NT2/D1 (cell line): Measurements from ENCODE around the gene PDXDC1.

Source experiments
- DNase-seq: peaks from one replicate; pipeline ENCODE4 v3.0.0-alpha.2; 2011; ENCODE audit warnings: low read depth, low spot score
- H3K27me3 ChIP-seq: 2 replicates; pipeline ENCODE4 v1.6.0; 2011; ENCODE audit warnings: mild to moderate bottlenecking; ENCODE audit not compliant: insufficient read length, insufficient read depth
- H3K36me3 ChIP-seq: 2 replicates; pipeline ENCODE4 v1.6.1; 2011; ENCODE audit warnings: mild to moderate bottlenecking, low read length, mixed read lengths; ENCODE audit not compliant: insufficient read depth, insufficient read length
- H3K4me1 ChIP-seq: 2 replicates; pipeline ENCODE4 v1.5.1; 2011; ENCODE audit not compliant: insufficient read depth, insufficient read length
- H3K4me3 ChIP-seq: 2 replicates; pipeline ENCODE4 v1.5.1; 2011; ENCODE audit warnings: low read depth; ENCODE audit not compliant: insufficient read length
- H3K9ac ChIP-seq: 2 replicates; pipeline ENCODE4 v1.6.0; 2011; ENCODE audit warnings: low read depth; ENCODE audit not compliant: insufficient read length
- H3K9me3 ChIP-seq: 2 replicates; pipeline ENCODE4 v1.5.1; 2011; ENCODE audit warnings: mild to moderate bottlenecking, low read length; ENCODE audit not compliant: insufficient read depth
- SUZ12 ChIP-seq: IDR thresholded peaks from 2 replicates; pipeline ENCODE4 v1.6.1; 2011; ENCODE audit not compliant: insufficient read length, insufficient read depth; ENCODE audit errors: extremely low read depth
- YY1 ChIP-seq: IDR thresholded peaks from 2 replicates; pipeline ENCODE4 v1.6.1; 2011; ENCODE audit not compliant: insufficient read length, insufficient read depth
- ZNF274 ChIP-seq: IDR thresholded peaks from 2 replicates; pipeline ENCODE4 v1.6.1; 2011; ENCODE audit warnings: mild to moderate bottlenecking, low read depth, low read length

Gene PDXDC1

DNA sequence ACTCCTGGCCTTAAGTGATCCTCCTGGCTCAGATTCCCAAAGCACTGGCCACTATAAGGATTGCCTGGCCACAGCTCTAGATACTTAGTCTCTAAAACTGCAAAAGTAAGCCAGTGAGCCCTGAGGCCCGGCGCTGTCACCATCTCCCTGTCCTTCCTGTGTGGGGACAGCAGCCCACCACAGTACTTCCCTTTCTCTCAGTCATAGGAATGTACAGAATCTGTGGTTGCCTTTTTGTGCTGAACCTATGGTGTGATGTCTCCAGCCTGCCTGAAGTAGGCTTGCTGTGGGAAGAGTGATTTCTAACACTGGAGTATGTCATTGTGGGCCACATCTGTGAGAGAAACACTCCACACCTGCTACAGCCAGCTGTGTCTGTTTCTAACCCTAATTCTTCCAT lies 56.4 kb downstream of the PDXDC1 start:
- TF ChIP-seq YY1: no peak
- TF ChIP-seq SUZ12: no peak
- TF ChIP-seq ZNF274: no peak
- Histone ChIP-seq H3K9ac (no peak overlapping the region), H3K4me1 (no peaks in the 10 kb centered on the region), H3K9me3 (no peaks in the 10 kb centered on the region), H3K27me3 (no peaks in the 10 kb centered on the region), H3K36me3 (peaks cover 72% of the 10 kb centered on the region), H3K4me3 (no peak overlapping the region)
- DNase-seq: no peak

DNA sequence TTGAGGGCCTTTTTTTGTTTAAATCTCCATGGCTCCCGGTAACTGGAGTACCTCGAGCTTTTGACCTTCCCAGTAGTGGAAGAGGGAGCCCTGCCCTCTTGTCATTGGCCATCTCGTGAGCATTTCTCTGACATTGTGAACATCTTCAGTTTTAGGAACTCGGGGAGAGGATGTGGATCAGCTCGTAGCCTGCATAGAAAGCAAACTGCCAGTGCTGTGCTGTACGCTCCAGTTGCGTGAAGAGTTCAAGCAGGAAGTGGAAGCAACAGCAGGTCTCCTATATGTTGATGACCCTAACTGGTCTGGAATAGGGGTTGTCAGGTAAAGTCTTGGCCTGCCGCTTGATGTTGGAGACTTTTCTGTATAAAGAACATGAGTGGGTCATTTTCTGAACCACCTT lies 56.8 kb downstream of the PDXDC1 start:
- no peak overlapping the region for H3K9ac ChIP-seq
- no peak overlapping the region for H3K4me3 ChIP-seq
- H3K4me1 ChIP-seq: no peaks in the 10 kb centered on the region
- H3K9me3 ChIP-seq: no peaks in the 10 kb centered on the region
- DNase-seq: no peak
- H3K36me3 ChIP-seq: peaks cover 76% of the 10 kb centered on the region
- no peaks in the 10 kb centered on the region for H3K27me3 ChIP-seq
- no peak for TF ChIP-seq YY1
- TF ChIP-seq SUZ12: no peak
- TF ChIP-seq ZNF274: no peak

DNA sequence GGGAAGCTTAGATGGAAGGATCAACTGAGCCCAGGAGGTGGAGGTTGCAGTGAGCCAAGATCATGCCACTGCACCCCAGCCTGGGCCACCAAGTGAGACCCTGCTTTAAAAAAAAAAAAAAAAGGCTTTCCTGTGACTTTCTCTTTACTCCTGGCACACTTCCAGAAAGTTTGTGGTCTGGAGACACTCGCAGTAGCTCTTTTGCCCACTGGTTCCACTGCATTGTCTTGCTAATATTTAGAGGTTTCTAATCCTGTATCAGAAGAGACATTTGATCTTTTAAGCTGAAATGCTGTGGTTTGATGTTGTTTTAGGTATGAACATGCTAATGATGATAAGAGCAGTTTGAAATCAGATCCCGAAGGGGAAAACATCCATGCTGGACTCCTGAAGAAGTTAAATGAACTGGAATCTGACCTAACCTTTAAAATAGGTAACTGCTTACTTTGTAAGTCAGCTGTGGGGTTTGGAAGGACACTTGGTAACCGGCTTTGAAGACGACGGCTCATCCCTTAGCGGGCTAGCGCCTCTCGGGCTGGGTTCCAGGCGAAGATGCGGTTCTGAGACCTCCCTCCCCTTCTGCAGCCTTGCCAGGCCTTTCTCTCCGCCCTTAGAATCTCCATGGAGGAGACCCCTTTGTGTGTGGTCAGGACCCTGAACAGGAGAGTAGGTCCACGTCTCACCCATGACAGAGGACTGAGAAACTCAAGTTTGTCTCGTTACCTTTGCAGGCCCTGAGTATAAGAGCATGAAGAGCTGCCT lies 57.9 kb downstream of the PDXDC1 start:
- TF ChIP-seq SUZ12: no peak
- no peak for TF ChIP-seq ZNF274
- no peak for TF ChIP-seq YY1
- Histone ChIP-seq H3K36me3 (peaks cover 85% of the 10 kb centered on the region), H3K27me3 (no peaks in the 10 kb centered on the region), H3K4me3 (no peak overlapping the region), H3K4me1 (no peaks in the 10 kb centered on the region), H3K9me3 (no peaks in the 10 kb centered on the region), H3K9ac (no peak overlapping the region)
- DNase-seq: no peak

DNA sequence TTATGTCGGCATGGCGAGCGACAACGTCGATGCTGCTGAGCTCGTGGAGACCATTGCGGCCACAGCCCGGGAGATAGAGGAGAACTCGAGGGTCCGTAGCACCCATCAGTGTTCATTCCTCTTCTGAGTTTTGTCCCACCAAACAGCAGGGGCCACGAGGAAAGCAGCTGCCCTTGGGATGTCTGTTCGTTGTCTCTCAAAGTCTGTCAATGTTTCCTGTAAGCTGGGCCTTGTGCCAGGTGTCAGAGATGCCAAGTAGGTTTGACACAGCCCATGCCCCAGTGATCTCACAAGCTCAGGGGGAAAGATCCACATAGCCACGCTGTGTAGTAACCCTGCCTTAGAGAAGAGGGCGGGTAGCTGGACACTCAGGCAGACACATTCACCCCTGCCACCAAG lies 58.5 kb downstream of the PDXDC1 start:
- H3K27me3 ChIP-seq: no peaks in the 10 kb centered on the region
- DNase-seq: no peak
- H3K36me3 ChIP-seq: peaks cover 86% of the 10 kb centered on the region
- no peak overlapping the region for H3K4me3 ChIP-seq
- H3K4me1 ChIP-seq: no peaks in the 10 kb centered on the region
- TF ChIP-seq SUZ12: no peak
- no peak for TF ChIP-seq YY1
- no peak for TF ChIP-seq ZNF274
- H3K9ac ChIP-seq: no peak overlapping the region
- no peaks in the 10 kb centered on the region for H3K9me3 ChIP-seq

DNA sequence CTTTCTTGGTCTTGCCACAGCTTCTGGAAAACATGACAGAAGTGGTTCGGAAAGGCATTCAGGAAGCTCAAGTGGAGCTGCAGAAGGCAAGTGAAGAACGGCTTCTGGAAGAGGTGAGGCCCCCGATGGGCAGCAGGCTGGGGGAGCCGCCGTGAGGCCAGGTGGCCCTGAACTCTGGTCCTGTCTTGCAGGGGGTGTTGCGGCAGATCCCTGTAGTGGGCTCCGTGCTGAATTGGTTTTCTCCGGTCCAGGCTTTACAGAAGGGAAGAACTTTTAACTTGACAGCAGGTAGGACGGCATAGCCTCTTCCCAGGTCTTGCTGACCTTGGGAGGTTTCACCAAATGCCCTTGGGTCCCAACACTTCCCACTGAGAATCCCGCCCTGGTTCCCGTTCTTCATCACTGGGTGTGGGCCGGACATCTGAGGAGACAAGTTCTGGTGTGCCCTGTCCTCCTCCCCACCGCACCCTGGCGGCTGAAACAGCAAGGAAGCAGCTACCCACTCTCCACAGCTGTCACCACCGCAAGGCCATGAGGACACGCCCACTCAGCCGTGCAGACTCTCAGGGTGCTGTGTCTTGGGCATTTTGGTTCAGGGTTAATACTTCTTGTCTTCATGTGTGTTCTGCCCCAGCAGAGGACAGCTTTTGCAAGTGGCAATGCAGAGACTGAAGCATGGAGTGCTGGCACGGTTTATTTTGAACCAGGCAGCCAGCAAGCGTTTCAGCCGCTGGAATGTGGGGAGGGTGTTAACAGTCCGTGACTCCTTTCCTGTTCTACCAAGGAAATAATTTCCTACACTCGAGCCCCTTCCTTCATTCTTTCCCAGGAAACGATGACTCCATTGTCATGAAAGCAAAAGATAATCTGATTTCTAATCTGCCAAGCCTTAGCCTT lies 59.7 kb downstream of the PDXDC1 start:
- no peak for DNase-seq
- Histone ChIP-seq H3K9me3 (no peaks in the 10 kb centered on the region), H3K4me1 (no peaks in the 10 kb centered on the region), H3K36me3 (peaks cover 87% of the 10 kb centered on the region), H3K4me3 (no peak overlapping the region), H3K9ac (no peak overlapping the region), H3K27me3 (no peaks in the 10 kb centered on the region)
- TF ChIP-seq YY1 (no peak), SUZ12 (no peak), ZNF274 (no peak)

DNA sequence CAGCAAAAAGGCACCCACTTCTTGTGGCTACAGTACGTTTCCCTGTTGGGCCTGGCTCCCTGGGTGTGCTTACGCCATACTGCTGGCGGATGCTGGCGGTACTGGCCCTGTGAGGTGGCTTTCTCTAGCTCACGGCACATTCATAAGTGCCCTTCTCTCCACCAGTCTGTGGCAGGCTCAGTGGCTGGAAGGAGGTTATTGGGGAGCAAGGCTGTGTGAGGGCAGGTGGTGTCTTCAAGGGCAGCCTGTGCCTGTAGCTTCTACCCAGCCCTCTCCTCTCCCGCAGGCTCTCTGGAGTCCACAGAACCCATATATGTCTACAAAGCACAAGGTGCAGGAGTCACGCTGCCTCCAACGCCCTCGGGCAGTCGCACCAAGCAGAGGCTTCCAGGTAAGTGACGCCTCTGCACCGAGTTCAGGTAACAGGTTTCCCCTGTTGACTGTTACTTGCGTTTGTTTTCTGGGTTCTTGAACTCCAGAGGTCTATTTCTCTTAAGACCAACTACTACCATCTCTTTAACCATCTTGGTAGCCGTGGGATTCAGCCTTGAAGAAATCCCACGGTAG lies 60.4 kb downstream of the PDXDC1 start:
- no peak for TF ChIP-seq ZNF274
- TF ChIP-seq YY1: no peak
- TF ChIP-seq SUZ12: no peak
- Histone ChIP-seq H3K4me3 (no peak overlapping the region), H3K36me3 (peaks cover 95% of the 10 kb centered on the region), H3K9ac (no peak overlapping the region), H3K27me3 (no peaks in the 10 kb centered on the region), H3K4me1 (no peaks in the 10 kb centered on the region), H3K9me3 (no peaks in the 10 kb centered on the region)
- DNase-seq: no peak

DNA sequence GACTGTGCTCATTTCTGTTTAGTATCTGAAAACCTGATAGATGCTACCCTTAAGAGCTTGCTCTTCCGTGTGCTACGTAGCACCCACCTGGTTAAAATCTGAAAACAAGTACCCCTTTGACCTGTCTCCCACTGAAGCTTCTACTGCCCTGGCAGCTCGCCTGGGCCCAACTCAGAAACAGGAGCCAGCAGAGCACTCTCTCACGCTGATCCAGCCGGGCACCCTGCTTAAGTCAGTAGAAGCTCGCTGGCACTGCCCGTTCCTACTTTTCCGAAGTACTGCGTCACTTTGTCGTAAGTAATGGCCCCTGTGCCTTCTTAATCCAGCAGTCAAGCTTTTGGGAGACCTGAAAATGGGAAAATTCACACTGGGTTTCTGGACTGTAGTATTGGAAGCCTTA lies 62.2 kb downstream of the PDXDC1 start:
- peaks cover 98% of the 10 kb centered on the region for H3K36me3 ChIP-seq
- no peaks in the 10 kb centered on the region for H3K9me3 ChIP-seq

More for the DNA sequence above, 62.2 kb downstream of the PDXDC1 start:
- no peak for TF ChIP-seq YY1
- no peak for TF ChIP-seq ZNF274
- TF ChIP-seq SUZ12: no peak
- H3K9ac ChIP-seq: no peak overlapping the region
- H3K4me1 ChIP-seq: no peaks in the 10 kb centered on the region
- H3K27me3 ChIP-seq: no peaks in the 10 kb centered on the region
- no peak overlapping the region for H3K4me3 ChIP-seq
- no peak for DNase-seq
